ENCODE data around the gene ZNF830.

DNA sequence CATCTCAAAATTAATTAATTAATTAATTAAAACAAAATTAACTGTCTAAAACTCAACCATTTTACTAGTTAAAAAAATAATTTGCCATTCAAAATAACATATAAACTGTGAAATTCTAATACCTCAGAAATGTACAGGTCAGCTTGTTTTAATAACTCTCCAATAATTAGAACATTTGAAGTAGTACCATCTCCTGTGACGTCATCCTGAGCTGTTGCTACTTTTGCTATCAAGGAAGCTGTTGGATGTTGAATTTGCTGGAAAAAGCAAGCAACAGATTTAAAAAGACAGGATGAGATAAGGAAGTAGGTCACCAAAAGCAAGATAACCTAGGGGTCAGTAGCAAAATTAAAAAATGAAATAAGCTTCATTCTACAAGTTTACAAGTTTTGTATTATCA, 2.9 kb upstream of the ZNF830 start:
- TF ChIP-seq, protein P1, sequence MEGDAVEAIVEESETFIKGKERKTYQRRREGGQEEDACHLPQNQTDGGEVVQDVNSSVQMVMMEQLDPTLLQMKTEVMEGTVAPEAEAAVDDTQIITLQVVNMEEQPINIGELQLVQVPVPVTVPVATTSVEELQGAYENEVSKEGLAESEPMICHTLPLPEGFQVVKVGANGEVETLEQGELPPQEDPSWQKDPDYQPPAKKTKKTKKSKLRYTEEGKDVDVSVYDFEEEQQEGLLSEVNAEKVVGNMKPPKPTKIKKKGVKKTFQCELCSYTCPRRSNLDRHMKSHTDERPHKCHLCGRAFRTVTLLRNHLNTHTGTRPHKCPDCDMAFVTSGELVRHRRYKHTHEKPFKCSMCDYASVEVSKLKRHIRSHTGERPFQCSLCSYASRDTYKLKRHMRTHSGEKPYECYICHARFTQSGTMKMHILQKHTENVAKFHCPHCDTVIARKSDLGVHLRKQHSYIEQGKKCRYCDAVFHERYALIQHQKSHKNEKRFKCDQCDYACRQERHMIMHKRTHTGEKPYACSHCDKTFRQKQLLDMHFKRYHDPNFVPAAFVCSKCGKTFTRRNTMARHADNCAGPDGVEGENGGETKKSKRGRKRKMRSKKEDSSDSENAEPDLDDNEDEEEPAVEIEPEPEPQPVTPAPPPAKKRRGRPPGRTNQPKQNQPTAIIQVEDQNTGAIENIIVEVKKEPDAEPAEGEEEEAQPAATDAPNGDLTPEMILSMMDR (IDR thresholded peaks at IDR 0.05) = no peak
- TF ChIP-seq EZH2 (IDR thresholded peaks at IDR 0.05) = no peak
- no peak for TF ChIP-seq EZH2phosphoT487 (IDR thresholded peaks at IDR 0.05)
